HCT116 (cell line): ENCODE data around the gene TBRG4. TPM values are rescaled to one million over a fixed set of nuclear protein-coding genes. Genes with fewer than 3 reads are reported as not detected.

Source experiments
- ATAC-seq: fragments of 200-7000 bp; cut with Tn5 transposase; 2 replicates; pipeline ENCODE4 v1.9.1; 2020; ENCODE audit warnings: mild to moderate bottlenecking, moderate library complexity
- BruUV-seq: library from RNA; stranded (reverse); fragments of 400-500 nt; replicated peaks from 2 replicates; lab custom pipeline; 2021; lab: Mats Ljungman, UMichigan
- CTCF ChIA-PET: fragments of 300-600 bp; sonication (Branson Sonifier 250); formaldehyde crosslinking; loops from one replicate; lab custom pipeline; 2021; ENCODE audit warnings: antibody characterized with exemption; lab: Charles Lee
- POLR2A ChIA-PET: fragments of 300-600, 350-600 bp; sonication (Branson Sonifier 250); formaldehyde crosslinking; loops from one replicate; lab custom pipeline; 2021; ENCODE audit warnings: antibody characterized with exemption; lab: Charles Lee
- RAD21 ChIA-PET, 2 experiments: fragments of 300-600 bp; sonication (Branson Sonifier 250); formaldehyde crosslinking; loops; one replicate each; lab custom pipeline; 2023; ENCODE audit warnings: low total read pairs in 2 of 2; ENCODE audit not compliant: uncharacterized antibody in 2 of 2, unreplicated experiment in 2 of 2, low non-redundant PET in 1 of 2; lab: Charles Lee
- DNase-seq: peaks from one replicate; pipeline ENCODE4 v3.0.0-alpha.2; 2010; ENCODE audit warnings: low read depth, low spot score
- H2AFZ ChIP-seq: fragments of 200-600 bp; shearing (Covaris generic), sonication (generic); 2 replicates; pipeline ENCODE4 v1.6.1; 2017; ENCODE audit warnings: low read depth, mixed run types, mixed read lengths, antibody characterized with exemption, low read length; ENCODE audit not compliant: poor library complexity, severe bottlenecking
- H3K27ac ChIP-seq: 2 replicates; pipeline ENCODE4 v1.5.1; 2012; ENCODE audit warnings: low read depth, low read length
- H3K27me3 ChIP-seq: fragments of 200-600 bp; sonication (generic); 2 replicates; pipeline ENCODE4 v1.6.1; 2016; ENCODE audit warnings: mixed run types, low read length, mixed read lengths; ENCODE audit not compliant: insufficient read depth
- H3K36me3 ChIP-seq, 2 experiments: fragments of 200-500 bp in 1 of 2; fragments of 200-600 bp in 1 of 2; sonication (Bioruptor generic) in 1 of 2; sonication (generic) in 1 of 2; 2 replicates each; pipeline versions ENCODE4 v1.5.1 to v1.6.1; 2014 to 2016; ENCODE audit warnings: low read length in 2 of 2, inconsistent platforms in 1 of 2, mixed read lengths in 1 of 2, mixed run types in 1 of 2; ENCODE audit not compliant: insufficient read depth in 2 of 2, control insufficient read depth in 1 of 2
- H3K4me1 ChIP-seq, 2 experiments: fragments of 200-600 bp in 1 of 2; sonication (generic) in 1 of 2; 2 replicates each; pipeline versions ENCODE4 v1.5.1 to v1.6.1; 2012 to 2017; ENCODE audit warnings: low read length in 2 of 2, inconsistent platforms in 1 of 2, mild to moderate bottlenecking in 1 of 2, mixed read lengths in 1 of 2, mixed run types in 1 of 2, moderate library complexity in 1 of 2; ENCODE audit not compliant: insufficient read depth in 2 of 2, control insufficient read depth in 1 of 2
- H3K4me2 ChIP-seq: fragments of 200-600 bp; sonication (generic); 2 replicates; pipeline ENCODE4 v1.6.1; 2017; ENCODE audit warnings: mixed run types, low read length, mixed read lengths
- H3K4me3 ChIP-seq, 2 experiments: fragments of 200-600 bp in 1 of 2; sonication (generic) in 1 of 2; replicated peaks in 1 of 2; 2 replicates each; pipeline ENCODE4 v1.5.1; 2011 to 2016; ENCODE audit warnings: low read length in 2 of 2, control low read depth in 1 of 2, low read depth in 1 of 2, mild to moderate bottlenecking in 1 of 2, mixed read lengths in 1 of 2, mixed run types in 1 of 2
- H3K79me2 ChIP-seq: fragments of 200-600 bp; sonication (generic); 2 replicates; pipeline ENCODE4 v1.6.1; 2017; ENCODE audit warnings: mild to moderate bottlenecking, mixed run types, low read length, moderate library complexity, mixed read lengths; ENCODE audit not compliant: insufficient read depth
- H3K9ac ChIP-seq: fragments of 200-600 bp; sonication (generic); 2 replicates; pipeline ENCODE4 v1.6.1; 2016; ENCODE audit warnings: low read length, mixed read lengths
- H3K9me2 ChIP-seq: fragments of 200-600 bp; sonication (generic), shearing (Covaris generic); 2 replicates; pipeline ENCODE4 v1.6.1; 2017; ENCODE audit warnings: mixed run types, mild to moderate bottlenecking, moderate library complexity; ENCODE audit not compliant: insufficient read depth
- H3K9me3 ChIP-seq, 2 experiments: fragments of 200-500 bp in 1 of 2; fragments of 200-600 bp in 1 of 2; sonication (Bioruptor generic) in 1 of 2; sonication (generic) in 1 of 2; 2 replicates each; pipeline ENCODE4 v1.6.1; 2014 to 2017; ENCODE audit warnings: low read length in 2 of 2, mixed read lengths in 2 of 2, inconsistent platforms in 1 of 2, low read depth in 1 of 2, mild to moderate bottlenecking in 1 of 2, mixed run types in 1 of 2, moderate library complexity in 1 of 2; ENCODE audit not compliant: control insufficient read depth in 1 of 2, insufficient read depth in 1 of 2
- H4K20me1 ChIP-seq: fragments of 200-600 bp; sonication (generic), shearing (Covaris generic); 2 replicates; pipeline ENCODE4 v1.6.1; 2017; ENCODE audit warnings: mixed run types, mild to moderate bottlenecking, moderate library complexity; ENCODE audit not compliant: insufficient read depth
- ATF3 ChIP-seq: IDR thresholded peaks from 2 replicates; pipeline ENCODE4 v1.6.1; 2012
- ELF1 ChIP-seq: IDR thresholded peaks from 2 replicates; pipeline ENCODE4 v1.6.1; 2012; ENCODE audit warnings: low read depth, borderline replicate concordance
- EZH2 ChIP-seq: fragments of 200-600 bp; sonication (generic); IDR thresholded peaks from 2 replicates; pipeline ENCODE4 v1.6.1; 2017; ENCODE audit warnings: antibody characterized with exemption, mixed run types
- FOSL1 ChIP-seq: IDR thresholded peaks from 2 replicates; pipeline ENCODE4 v1.6.1; 2012; ENCODE audit warnings: low read depth
- JUND ChIP-seq: IDR thresholded peaks from 2 replicates; pipeline ENCODE4 v1.6.1; 2012
- POLR2A ChIP-seq: IDR thresholded peaks from 2 replicates; pipeline ENCODE4 v1.7.0; 2011; ENCODE audit warnings: borderline replicate concordance; ENCODE audit not compliant: insufficient read depth, insufficient read length; ENCODE audit errors: extremely low read depth
- RAD21 ChIP-seq: IDR thresholded peaks from 2 replicates; pipeline ENCODE4 v1.6.1; 2012; ENCODE audit warnings: low read depth, mild to moderate bottlenecking
- SRF ChIP-seq: IDR thresholded peaks from 2 replicates; pipeline ENCODE4 v1.6.1; 2012; ENCODE audit warnings: low read depth
- TCF7L2 ChIP-seq: IDR thresholded peaks from 2 replicates; pipeline ENCODE4 v1.7.0; 2011; ENCODE audit warnings: borderline replicate concordance, inconsistent platforms; ENCODE audit not compliant: insufficient read depth, insufficient read length; ENCODE audit errors: extremely low read depth
- YY1 ChIP-seq: IDR thresholded peaks from 2 replicates; pipeline ENCODE4 v1.6.1; 2011; ENCODE audit warnings: low read length, low read depth, moderate library complexity, mild to moderate bottlenecking; ENCODE audit not compliant: insufficient replicate concordance; ENCODE audit errors: extremely low read depth
- ZBTB33 ChIP-seq: IDR thresholded peaks from 2 replicates; pipeline ENCODE4 v1.6.1; 2011; ENCODE audit warnings: mild to moderate bottlenecking, low read length, moderate library complexity; ENCODE audit not compliant: insufficient replicate concordance; ENCODE audit errors: extremely low read depth
- ZNF274 ChIP-seq: fragments of 200-500 bp; sonication (Bioruptor generic); IDR thresholded peaks from 2 replicates; pipeline ENCODE4 v1.6.1; 2014; ENCODE audit warnings: mild to moderate bottlenecking, low read depth, low read length, inconsistent platforms
- intact Hi-C: fragments of 100-400 bp; cut with micrococcal nuclease; formaldehyde crosslinking; loops from 2 replicates; pipeline ENCODE4 v1.10.0; 2022
- total RNA-seq: library from RNA; stranded (reverse); gene quantifications from one replicate; pipeline ENCODE4 v1.2.1, GENCODE V29; 2021; ENCODE audit not compliant: unreplicated experiment

Gene TBRG4
- total RNA-seq, 1 experiment from 2014 or later, result 136 TPM

- Histone ChIP-seq H3K4me2 (no peak overlapping the region), H3K79me2 (no peaks in the 10 kb centered on the region), H2AFZ (no peak overlapping the region), H3K9ac (no peak overlapping the region), H3K36me3 (no peaks in the 10 kb centered on the region), H3K27me3 (no peaks in the 10 kb centered on the region), H3K9me3 (no peaks in the 10 kb centered on the region), H3K4me1 (peaks cover 7 to 13% of the 10 kb centered on the region in 2 experiments), H3K27ac (no peak overlapping the region), H4K20me1 (no peaks in the 10 kb centered on the region), H3K9me2 (no peaks in the 10 kb centered on the region), H3K4me3 (no peak overlapping the region)
- no peak for ATAC-seq
- TF ChIP-seq ATF3 (no peak), JUND (no peak), ZNF274 (no peak), POLR2A (no peak), ELF1 (no peak), TCF7L2 (no peak), SRF (no peak), ZBTB33 (no peak), EZH2 (no peak), RAD21 (no peak), YY1 (no peak), FOSL1 (no peak)
- intact Hi-C loops, result no loop called here
- no peak for DNase-seq
- ChIA-PET POLR2A (no interaction called here), CTCF (no interaction called here), RAD21 (no interaction called here)
- BruUV-seq, result no TSS peak
Observed at GRCh38 chr7:45087301-45088145, 24.0 kb downstream of the TBRG4 start.
